ENCODE measurements around the gene ORMDL1. TPM values are rescaled to one million over a fixed set of nuclear protein-coding genes. Genes with fewer than 3 reads are reported as not detected.

The ORMDL1 gene
- total RNA-seq, 1 donor from 2014 or later = 60.7 TPM

DNA sequence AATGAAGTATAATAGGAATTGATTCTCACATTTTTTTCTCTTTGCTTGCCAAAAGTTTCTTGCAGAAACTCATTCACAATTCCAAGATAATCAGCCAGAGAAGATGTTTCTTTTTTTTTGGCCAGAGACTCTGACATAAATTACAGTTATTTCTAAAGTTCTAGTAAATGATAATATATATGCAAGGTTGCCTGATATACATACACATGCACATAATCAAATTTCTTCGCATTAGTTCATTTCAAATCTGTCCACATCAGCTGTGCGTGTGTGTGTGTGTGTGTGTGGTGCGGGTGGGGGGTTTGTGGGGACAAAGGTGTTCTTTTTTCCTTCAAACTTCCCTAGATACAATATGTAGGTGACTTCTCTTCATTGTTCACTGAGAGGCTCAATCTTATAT is 54.7 kb downstream of the ORMDL1 start:
- H3K4me3 Mint-ChIP-seq (ENCODE audit: unreplicated experiment) = no peak overlapping the region
- no peaks in the 10 kb centered on the region for H3K27me3 Mint-ChIP-seq (ENCODE audit: unreplicated experiment)
- H3K9me3 Mint-ChIP-seq (ENCODE audit: unreplicated experiment) = no peaks in the 10 kb centered on the region
- TF ChIP-seq, protein P1, sequence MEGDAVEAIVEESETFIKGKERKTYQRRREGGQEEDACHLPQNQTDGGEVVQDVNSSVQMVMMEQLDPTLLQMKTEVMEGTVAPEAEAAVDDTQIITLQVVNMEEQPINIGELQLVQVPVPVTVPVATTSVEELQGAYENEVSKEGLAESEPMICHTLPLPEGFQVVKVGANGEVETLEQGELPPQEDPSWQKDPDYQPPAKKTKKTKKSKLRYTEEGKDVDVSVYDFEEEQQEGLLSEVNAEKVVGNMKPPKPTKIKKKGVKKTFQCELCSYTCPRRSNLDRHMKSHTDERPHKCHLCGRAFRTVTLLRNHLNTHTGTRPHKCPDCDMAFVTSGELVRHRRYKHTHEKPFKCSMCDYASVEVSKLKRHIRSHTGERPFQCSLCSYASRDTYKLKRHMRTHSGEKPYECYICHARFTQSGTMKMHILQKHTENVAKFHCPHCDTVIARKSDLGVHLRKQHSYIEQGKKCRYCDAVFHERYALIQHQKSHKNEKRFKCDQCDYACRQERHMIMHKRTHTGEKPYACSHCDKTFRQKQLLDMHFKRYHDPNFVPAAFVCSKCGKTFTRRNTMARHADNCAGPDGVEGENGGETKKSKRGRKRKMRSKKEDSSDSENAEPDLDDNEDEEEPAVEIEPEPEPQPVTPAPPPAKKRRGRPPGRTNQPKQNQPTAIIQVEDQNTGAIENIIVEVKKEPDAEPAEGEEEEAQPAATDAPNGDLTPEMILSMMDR (IDR thresholded peaks at IDR 0.05; ENCODE audit: unreplicated experiment) = no peak
- no peaks in the 10 kb centered on the region for H3K4me1 Mint-ChIP-seq (ENCODE audit: unreplicated experiment)
- no peak overlapping the region for H3K27ac Mint-ChIP-seq (ENCODE audit: unreplicated experiment)
- no peak for DNase-seq (ENCODE audit: low spot score)
- no peaks in the 10 kb centered on the region for H3K36me3 Mint-ChIP-seq (ENCODE audit: low read depth, unreplicated experiment)

DNA sequence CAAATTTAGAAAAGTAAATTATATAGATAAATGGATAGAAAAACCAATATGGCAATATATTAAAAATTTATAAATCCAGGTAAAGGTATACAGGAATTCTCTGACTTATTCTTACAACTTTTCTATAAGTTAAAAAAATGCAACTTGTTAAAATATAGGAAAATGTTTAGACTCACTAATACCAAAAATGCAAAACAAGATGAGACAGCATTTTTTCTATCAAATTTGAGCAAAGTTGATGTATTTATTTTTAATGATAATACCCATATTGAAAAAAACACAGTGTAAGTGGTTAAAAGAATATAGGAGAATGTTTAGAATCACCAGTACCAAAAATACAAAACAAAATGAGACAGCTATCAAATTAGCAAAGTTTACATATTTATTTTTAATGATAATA is 57.3 kb downstream of the ORMDL1 start:
- H3K27me3 Mint-ChIP-seq (ENCODE audit: unreplicated experiment) = no peaks in the 10 kb centered on the region
- TF ChIP-seq, protein P1 (IDR thresholded peaks at IDR 0.05; ENCODE audit: unreplicated experiment) = no peak
- H3K27ac Mint-ChIP-seq (ENCODE audit: unreplicated experiment) = no peak overlapping the region
- no peaks in the 10 kb centered on the region for H3K9me3 Mint-ChIP-seq (ENCODE audit: unreplicated experiment)
- H3K36me3 Mint-ChIP-seq (ENCODE audit: low read depth, unreplicated experiment) = no peaks in the 10 kb centered on the region
- no peaks in the 10 kb centered on the region for H3K4me1 Mint-ChIP-seq (ENCODE audit: unreplicated experiment)
- DNase-seq (ENCODE audit: low spot score) = no peak
- H3K4me3 Mint-ChIP-seq (ENCODE audit: unreplicated experiment) = no peak overlapping the region

DNA sequence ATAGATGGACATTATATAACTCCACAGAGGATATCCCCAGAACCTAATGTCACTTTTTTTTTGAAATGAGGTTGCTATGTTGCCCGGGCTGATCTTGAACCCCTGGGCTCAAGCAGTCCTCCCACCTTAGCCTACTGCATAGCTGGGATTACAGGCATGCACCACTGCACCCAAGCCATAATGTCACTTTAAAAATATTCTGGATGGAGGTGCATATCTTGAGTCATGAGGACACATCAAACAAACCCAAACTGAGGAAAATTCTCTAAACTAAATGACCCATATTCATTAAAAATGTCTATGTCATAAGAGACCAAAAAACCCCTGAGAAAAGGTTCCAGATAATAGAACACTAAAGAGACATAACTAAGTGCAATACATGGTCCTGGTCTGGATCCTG is 57.9 kb downstream of the ORMDL1 start:
- H3K4me1 Mint-ChIP-seq (ENCODE audit: unreplicated experiment) = no peaks in the 10 kb centered on the region
- H3K36me3 Mint-ChIP-seq (ENCODE audit: low read depth, unreplicated experiment) = no peaks in the 10 kb centered on the region
- H3K27me3 Mint-ChIP-seq (ENCODE audit: unreplicated experiment) = no peaks in the 10 kb centered on the region
- TF ChIP-seq, protein P1 (IDR thresholded peaks at IDR 0.05; ENCODE audit: unreplicated experiment) = no peak
- H3K4me3 Mint-ChIP-seq (ENCODE audit: unreplicated experiment) = no peak overlapping the region
- no peak overlapping the region for H3K27ac Mint-ChIP-seq (ENCODE audit: unreplicated experiment)
- no peaks in the 10 kb centered on the region for H3K9me3 Mint-ChIP-seq (ENCODE audit: unreplicated experiment)
- DNase-seq (ENCODE audit: low spot score) = no peak

DNA sequence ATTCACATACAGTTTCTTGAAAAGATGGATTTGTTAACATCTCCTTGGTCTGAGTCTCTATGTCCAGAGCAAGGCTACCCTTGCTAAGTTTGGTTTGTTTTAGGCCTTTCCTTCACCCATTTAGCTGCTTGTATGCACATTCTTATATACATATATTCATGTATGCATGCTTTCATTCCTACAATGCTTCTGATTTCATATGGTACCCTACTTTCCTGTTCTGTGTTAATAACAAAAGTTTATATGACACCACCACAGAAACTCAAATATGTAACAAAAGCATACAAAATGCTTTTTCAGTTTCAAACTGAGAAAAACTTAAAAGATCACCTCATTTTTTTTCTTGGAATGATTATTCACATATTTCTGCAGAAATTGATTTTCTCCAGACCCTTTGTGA is 60.9 kb downstream of the ORMDL1 start:
- H3K9me3 Mint-ChIP-seq (ENCODE audit: unreplicated experiment) = no peaks in the 10 kb centered on the region
- H3K27ac Mint-ChIP-seq (ENCODE audit: unreplicated experiment) = no peak overlapping the region
- TF ChIP-seq, protein P1 (IDR thresholded peaks at IDR 0.05; ENCODE audit: unreplicated experiment) = no peak
- no peaks in the 10 kb centered on the region for H3K4me1 Mint-ChIP-seq (ENCODE audit: unreplicated experiment)
- H3K27me3 Mint-ChIP-seq (ENCODE audit: unreplicated experiment) = no peaks in the 10 kb centered on the region
- DNase-seq (ENCODE audit: low spot score) = no peak
- H3K36me3 Mint-ChIP-seq (ENCODE audit: low read depth, unreplicated experiment) = no peaks in the 10 kb centered on the region
- no peak overlapping the region for H3K4me3 Mint-ChIP-seq (ENCODE audit: unreplicated experiment)

Other genes with a start within 250 kb of the ORMDL1 start
- gene SLC40A1, start 203.6 kb downstream of the ORMDL1 start, total RNA-seq (ENCODE audit: unreplicated experiment) = 90.9 TPM
- gene ASNSD1, start 122.9 kb downstream of the ORMDL1 start, total RNA-seq (ENCODE audit: unreplicated experiment) = 35.7 TPM
- gene ANKAR, start 109.7 kb downstream of the ORMDL1 start, total RNA-seq (ENCODE audit: unreplicated experiment) = 8.5 TPM
- 4.2 TPM for gene OSGEPL1, start 21.5 kb downstream of the ORMDL1 start, total RNA-seq (ENCODE audit: unreplicated experiment)
- 36.0 TPM for gene PMS1, start 111 bp upstream of the ORMDL1 start, total RNA-seq (ENCODE audit: unreplicated experiment)

All from endothelial cell (in vitro differentiated cells).